HCT116 (cell line): ENCODE measurements around the gene ASAP3. TPM values are rescaled to one million over a fixed set of nuclear protein-coding genes. Genes with fewer than 3 reads are reported as not detected.

ENCODE experiments used
- ATAC-seq: fragments of 200-7000 bp; cut with Tn5 transposase; 2 replicates; pipeline ENCODE4 v1.9.1; 2020; ENCODE audit warnings: mild to moderate bottlenecking, moderate library complexity
- BruUV-seq: library from RNA; stranded (reverse); fragments of 400-500 nt; replicated peaks from 2 replicates; lab custom pipeline; 2021; lab: Mats Ljungman, UMichigan
- CTCF ChIA-PET: fragments of 300-600 bp; sonication (Branson Sonifier 250); formaldehyde crosslinking; loops from one replicate; lab custom pipeline; 2021; ENCODE audit warnings: antibody characterized with exemption; lab: Charles Lee
- POLR2A ChIA-PET: fragments of 300-600, 350-600 bp; sonication (Branson Sonifier 250); formaldehyde crosslinking; loops from one replicate; lab custom pipeline; 2021; ENCODE audit warnings: antibody characterized with exemption; lab: Charles Lee
- RAD21 ChIA-PET, 2 experiments: fragments of 300-600 bp; sonication (Branson Sonifier 250); formaldehyde crosslinking; loops; one replicate each; lab custom pipeline; 2023; ENCODE audit warnings: low total read pairs in 2 of 2; ENCODE audit not compliant: uncharacterized antibody in 2 of 2, unreplicated experiment in 2 of 2, low non-redundant PET in 1 of 2; lab: Charles Lee
- DNase-seq: peaks from one replicate; pipeline ENCODE4 v3.0.0-alpha.2; 2010; ENCODE audit warnings: low read depth, low spot score
- H2AFZ ChIP-seq: fragments of 200-600 bp; shearing (Covaris generic), sonication (generic); 2 replicates; pipeline ENCODE4 v1.6.1; 2017; ENCODE audit warnings: low read depth, mixed run types, mixed read lengths, antibody characterized with exemption, low read length; ENCODE audit not compliant: poor library complexity, severe bottlenecking
- H3K27ac ChIP-seq: 2 replicates; pipeline ENCODE4 v1.5.1; 2012; ENCODE audit warnings: low read depth, low read length
- H3K27me3 ChIP-seq: fragments of 200-600 bp; sonication (generic); 2 replicates; pipeline ENCODE4 v1.6.1; 2016; ENCODE audit warnings: mixed run types, low read length, mixed read lengths; ENCODE audit not compliant: insufficient read depth
- H3K36me3 ChIP-seq, 2 experiments: fragments of 200-500 bp in 1 of 2; fragments of 200-600 bp in 1 of 2; sonication (Bioruptor generic) in 1 of 2; sonication (generic) in 1 of 2; 2 replicates each; pipeline versions ENCODE4 v1.5.1 to v1.6.1; 2014 to 2016; ENCODE audit warnings: low read length in 2 of 2, inconsistent platforms in 1 of 2, mixed read lengths in 1 of 2, mixed run types in 1 of 2; ENCODE audit not compliant: insufficient read depth in 2 of 2, control insufficient read depth in 1 of 2
- H3K4me1 ChIP-seq, 2 experiments: fragments of 200-600 bp in 1 of 2; sonication (generic) in 1 of 2; 2 replicates each; pipeline versions ENCODE4 v1.5.1 to v1.6.1; 2012 to 2017; ENCODE audit warnings: low read length in 2 of 2, inconsistent platforms in 1 of 2, mild to moderate bottlenecking in 1 of 2, mixed read lengths in 1 of 2, mixed run types in 1 of 2, moderate library complexity in 1 of 2; ENCODE audit not compliant: insufficient read depth in 2 of 2, control insufficient read depth in 1 of 2
- H3K4me2 ChIP-seq: fragments of 200-600 bp; sonication (generic); 2 replicates; pipeline ENCODE4 v1.6.1; 2017; ENCODE audit warnings: mixed run types, low read length, mixed read lengths
- H3K4me3 ChIP-seq, 2 experiments: fragments of 200-600 bp in 1 of 2; sonication (generic) in 1 of 2; replicated peaks in 1 of 2; 2 replicates each; pipeline ENCODE4 v1.5.1; 2011 to 2016; ENCODE audit warnings: low read length in 2 of 2, control low read depth in 1 of 2, low read depth in 1 of 2, mild to moderate bottlenecking in 1 of 2, mixed read lengths in 1 of 2, mixed run types in 1 of 2
- H3K79me2 ChIP-seq: fragments of 200-600 bp; sonication (generic); 2 replicates; pipeline ENCODE4 v1.6.1; 2017; ENCODE audit warnings: mild to moderate bottlenecking, mixed run types, low read length, moderate library complexity, mixed read lengths; ENCODE audit not compliant: insufficient read depth
- H3K9ac ChIP-seq: fragments of 200-600 bp; sonication (generic); 2 replicates; pipeline ENCODE4 v1.6.1; 2016; ENCODE audit warnings: low read length, mixed read lengths
- H3K9me2 ChIP-seq: fragments of 200-600 bp; sonication (generic), shearing (Covaris generic); 2 replicates; pipeline ENCODE4 v1.6.1; 2017; ENCODE audit warnings: mixed run types, mild to moderate bottlenecking, moderate library complexity; ENCODE audit not compliant: insufficient read depth
- H3K9me3 ChIP-seq, 2 experiments: fragments of 200-500 bp in 1 of 2; fragments of 200-600 bp in 1 of 2; sonication (Bioruptor generic) in 1 of 2; sonication (generic) in 1 of 2; 2 replicates each; pipeline ENCODE4 v1.6.1; 2014 to 2017; ENCODE audit warnings: low read length in 2 of 2, mixed read lengths in 2 of 2, inconsistent platforms in 1 of 2, low read depth in 1 of 2, mild to moderate bottlenecking in 1 of 2, mixed run types in 1 of 2, moderate library complexity in 1 of 2; ENCODE audit not compliant: control insufficient read depth in 1 of 2, insufficient read depth in 1 of 2
- H4K20me1 ChIP-seq: fragments of 200-600 bp; sonication (generic), shearing (Covaris generic); 2 replicates; pipeline ENCODE4 v1.6.1; 2017; ENCODE audit warnings: mixed run types, mild to moderate bottlenecking, moderate library complexity; ENCODE audit not compliant: insufficient read depth
- CBX3 ChIP-seq: IDR thresholded peaks from 2 replicates; pipeline ENCODE4 v1.6.1; 2012; ENCODE audit warnings: low read depth
- CEBPB ChIP-seq: IDR thresholded peaks from 2 replicates; pipeline ENCODE4 v1.6.1; 2012; ENCODE audit warnings: low read depth
- CTCF ChIP-seq, 3 experiments: fragments of 200-600 bp in 1 of 3; sonication (generic) in 1 of 3; IDR thresholded peaks in 2 of 3; conservative IDR thresholded peaks in 1 of 3; 2 replicates each; pipeline ENCODE4 v1.5.1; 2012 to 2017; ENCODE audit warnings: low read depth in 2 of 3, low read length in 2 of 3, antibody characterized with exemption in 1 of 3, borderline replicate concordance in 1 of 3, control low read depth in 1 of 3, mild to moderate bottlenecking in 1 of 3, mixed read lengths in 1 of 3, mixed run types in 1 of 3, moderate library complexity in 1 of 3; ENCODE audit not compliant: insufficient read depth in 1 of 3
- JUND ChIP-seq: IDR thresholded peaks from 2 replicates; pipeline ENCODE4 v1.6.1; 2012
- MAX ChIP-seq: IDR thresholded peaks from 2 replicates; pipeline ENCODE4 v1.6.1; 2012
- POLR2AphosphoS5 ChIP-seq: IDR thresholded peaks from 2 replicates; pipeline ENCODE4 v1.6.1; 2011; ENCODE audit warnings: mild to moderate bottlenecking, low read depth, low read length, moderate library complexity
- REST ChIP-seq: IDR thresholded peaks from 2 replicates; pipeline ENCODE4 v1.6.1; 2012; ENCODE audit warnings: low read depth
- SP1 ChIP-seq: IDR thresholded peaks from 2 replicates; pipeline ENCODE4 v1.6.1; 2012; ENCODE audit warnings: low read depth
- YY1 ChIP-seq: IDR thresholded peaks from 2 replicates; pipeline ENCODE4 v1.6.1; 2011; ENCODE audit warnings: low read length, low read depth, moderate library complexity, mild to moderate bottlenecking; ENCODE audit not compliant: insufficient replicate concordance; ENCODE audit errors: extremely low read depth
- ZFX ChIP-seq: fragments of 450-650 bp; IDR thresholded peaks from 2 replicates; pipeline ENCODE4 v1.6.1; 2017
- intact Hi-C: fragments of 100-400 bp; cut with micrococcal nuclease; formaldehyde crosslinking; loops from 2 replicates; pipeline ENCODE4 v1.10.0; 2022
- total RNA-seq: library from RNA; stranded (reverse); gene quantifications from one replicate; pipeline ENCODE4 v1.2.1, GENCODE V29; 2021; ENCODE audit not compliant: unreplicated experiment

ASAP3 gene
- total RNA-seq, 1 experiment from 2014 or later: 19.7 TPM

- DNase-seq: peak; percentile 90
- Histone ChIP-seq H3K4me1 (peaks cover 57 to 83% of the 10 kb centered on the region in 2 experiments), H2AFZ (no peak overlapping the region), H3K27me3 (no peaks in the 10 kb centered on the region), H4K20me1 (no peaks in the 10 kb centered on the region), H3K4me3 (peak overlapping the region; percentile 25 to 84), H3K9ac (peak overlapping the region; percentile 91), H3K4me2 (peak overlapping the region; percentile 97), H3K79me2 (peaks cover 59% of the 10 kb centered on the region), H3K9me3 (no peaks in the 10 kb centered on the region)
- intact Hi-C loops: no loop called here
- peak; percentile 79 for ATAC-seq
- BruUV-seq: no TSS peak
- TF ChIP-seq JUND: no peak; the same call in 1 of the 2 replicates
- TF ChIP-seq CBX3: 0 out of 2 replicates have a peak, but pooled peaks have one; percentile 41
- TF ChIP-seq SP1: peak; percentile 69
- peak; percentile 59 for TF ChIP-seq POLR2AphosphoS5
- TF ChIP-seq ZFX: 0 out of 2 replicates have a peak, but pooled peaks have one; percentile 13
- no peak for TF ChIP-seq CEBPB
- TF ChIP-seq MAX: peak; percentile 69; the same call in 1 of the 2 replicates
- TF ChIP-seq, all 23 proteins: peak for 5
- POLR2A ChIA-PET: interaction anchor here (0.7 to 1.7 kb wide), 11 partner anchors 11 to 262 kb away, joined by 3 to 7 read pairs (median 4); partner anchors contain the start of genes ASAP3, ELOA, LYPLA2 and RPL11
- peak overlapping the region; percentile 80 for H3K27ac ChIP-seq
- RAD21 ChIA-PET: interaction anchor here (0.5 to 1.5 kb wide), 8 partner anchors 11 to 109 kb away, joined by 3 to 7 read pairs (median 4); no protein-coding TSS in a partner anchor
- peaks cover 0 to 5% of the 10 kb centered on the region in 2 experiments; a peak in 1 of 4 replicates for H3K36me3 ChIP-seq
- CTCF ChIA-PET: interaction anchor here (0.5 to 5.3 kb wide), 12 partner anchors 11 to 344 kb away, joined by 3 to 48 read pairs (median 5); partner anchors contain the start of gene ID3
- H3K9me2 ChIP-seq: no peaks in the 10 kb centered on the region
These were observed 44.4 kb upstream of the ASAP3 start for GRCh38 chr1:23528250-23528978.

DNA sequence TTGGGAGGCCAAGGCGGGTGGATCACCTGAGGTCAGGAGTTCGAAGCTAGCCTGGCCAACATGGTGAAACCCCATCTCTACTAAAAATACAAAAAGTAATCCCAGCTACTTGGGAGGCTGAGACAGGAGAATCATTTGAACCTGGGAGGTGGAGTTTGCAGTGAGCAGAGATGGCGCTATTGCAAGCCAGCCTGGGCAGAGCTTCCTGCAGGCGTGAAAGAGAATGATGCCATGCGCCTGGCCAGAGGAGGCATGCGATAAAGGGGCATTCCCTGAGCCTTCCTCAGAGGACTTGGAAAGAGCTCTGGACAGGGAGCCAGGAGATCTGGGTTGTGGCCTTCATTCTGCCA, 43.9 kb upstream of the ASAP3 start:
- Histone ChIP-seq H3K4me1 (peaks cover 51 to 78% of the 10 kb centered on the region in 2 experiments), H3K4me3 (peak overlapping the region; percentile 25 to 84), H3K4me2 (peak overlapping the region; percentile 97), H3K9ac (0 out of 2 replicates have a peak overlapping the region, but pooled peaks have one; percentile 91), H3K9me2 (no peaks in the 10 kb centered on the region), H3K79me2 (peaks cover 59% of the 10 kb centered on the region), H3K9me3 (no peaks in the 10 kb centered on the region), H3K36me3 (peaks cover 0 to 5% of the 10 kb centered on the region in 2 experiments; a peak in 1 of 4 replicates), H3K27me3 (no peaks in the 10 kb centered on the region), H4K20me1 (no peaks in the 10 kb centered on the region), H3K27ac (peak overlapping the region; percentile 80), H2AFZ (no peak overlapping the region)
- ChIA-PET CTCF (interaction anchor here (0.7 to 5.3 kb wide), 10 partner anchors 12 to 343 kb away, joined by 3 to 48 read pairs (median 6); no protein-coding TSS in a partner anchor), RAD21 (interaction anchor here (0.5 to 1.5 kb wide), 8 partner anchors 11 to 110 kb away, joined by 3 to 7 read pairs (median 4); no protein-coding TSS in a partner anchor), POLR2A (interaction anchor here (0.8 to 1.7 kb wide), 8 partner anchors 12 to 216 kb away, joined by 3 to 7 read pairs (median 4); partner anchors contain the start of genes ASAP3 and ELOA)
- DNase-seq (no peak), ATAC-seq (peak; percentile 24)
- TF ChIP-seq REST (no peak), CTCF (IDR thresholded peaks at IDR 0.05 in 2 of 3, conservative IDR thresholded peaks at IDR 0.05 in 1 of 3; ENCODE audit: borderline replicate concordance in 1 of 3, insufficient read depth in 1 of 3, low read depth in 2 of 3, low read length in 2 of 3) (peak in 2 of 3 experiments; percentile 17 to 37; a peak in 3 of 6 replicates), SP1 (no peak), YY1 (no peak)
- BruUV-seq: no TSS peak
- intact Hi-C loops: no loop called here
